ENCODE data around the gene POU3F2. TPM values are rescaled to one million over a fixed set of nuclear protein-coding genes. Genes with fewer than 3 reads are reported as not detected.

The POU3F2 gene
- total and polyA plus RNA-seq, 7 donors: not detected

- no peaks in the 10 kb centered on the region for H3K36me3 ChIP-seq
- H3K4me1 ChIP-seq: peaks cover 0 to 65% (median 56%) of the 10 kb centered on the region in 4 donors
- peak overlapping the region in 3 of 4 donors; percentile 11 to 57 (median 53) for H3K4me3 ChIP-seq
- intact Hi-C loops (cut with DNase I): loop anchor here (10.0 kb wide), 3 partner anchors 112 to 762 kb away; partner anchors contain the start of gene FBXL4
- TF ChIP-seq POLR2AphosphoS5 (IDR thresholded peaks at IDR 0.05): no peak
- no peak for TF ChIP-seq CTCF (IDR thresholded peaks at IDR 0.05)
- no peak for TF ChIP-seq POLR2A (IDR thresholded peaks at IDR 0.05)
- no peak for TF ChIP-seq EP300 (IDR thresholded peaks at IDR 0.05)
- peaks cover 69 to 100% (median 76%) of the 10 kb centered on the region in 3 donors for H3K27me3 ChIP-seq
- H3K9me3 ChIP-seq: no peaks in the 10 kb centered on the region
- DNase-seq: peak; percentile 54
- 2% methylated on average over 59 of the region's 59 CpGs for WGBS, 2 donors
- H3K27ac ChIP-seq: no peak overlapping the region
These were observed 1.9 kb upstream of the POU3F2 start for GRCh38 chr6:98832284-98833056.

- no peak overlapping the region for H3K27ac ChIP-seq
- peaks cover 0 to 60% (median 51%) of the 10 kb centered on the region in 4 donors for H3K4me1 ChIP-seq
- H3K9me3 ChIP-seq: no peaks in the 10 kb centered on the region
- intact Hi-C loops (cut with DNase I): loop anchor here (10.0 kb wide), 3 partner anchors 112 to 762 kb away; partner anchors contain the start of gene FBXL4
- peak overlapping the region; percentile 29 to 57 (median 50) for H3K4me3 ChIP-seq
- TF ChIP-seq POLR2AphosphoS5 (IDR thresholded peaks at IDR 0.05) (no peak), EP300 (IDR thresholded peaks at IDR 0.05) (no peak), POLR2A (IDR thresholded peaks at IDR 0.05) (no peak), CTCF (IDR thresholded peaks at IDR 0.05) (no peak)
- no peaks in the 10 kb centered on the region for H3K36me3 ChIP-seq
- peak; percentile 64 for DNase-seq
- WGBS, 2 donors: 1% methylated on average over 26 of the region's 26 CpGs
- H3K27me3 ChIP-seq: peaks cover 64 to 100% (median 76%) of the 10 kb centered on the region in 3 donors
These were observed 1.4 kb upstream of the POU3F2 start for GRCh38 chr6:98833057-98833306.

- peaks cover 0 to 55% (median 50%) of the 10 kb centered on the region in 4 donors for H3K4me1 ChIP-seq
- H3K36me3 ChIP-seq: no peaks in the 10 kb centered on the region
- peak overlapping the region; percentile 29 to 57 (median 50) for H3K4me3 ChIP-seq
- no peaks in the 10 kb centered on the region for H3K9me3 ChIP-seq
- WGBS, 2 donors: 1% methylated on average over 41 to 42 of the region's 42 CpGs
- intact Hi-C loops (cut with DNase I): loop anchor here (10.0 kb wide), 3 partner anchors 111 to 761 kb away; partner anchors contain the start of gene FBXL4
- H3K27ac ChIP-seq: peak overlapping the region in 1 of 4 donors; percentile 4
- TF ChIP-seq POLR2A (IDR thresholded peaks at IDR 0.05) (no peak), EP300 (IDR thresholded peaks at IDR 0.05) (no peak), CTCF (IDR thresholded peaks at IDR 0.05) (no peak), POLR2AphosphoS5 (IDR thresholded peaks at IDR 0.05) (peak in 1 of 4 donors; percentile 10)
- peak; percentile 55 for DNase-seq
- peaks cover 65 to 100% (median 76%) of the 10 kb centered on the region in 3 donors for H3K27me3 ChIP-seq
These were observed 891 bp upstream of the POU3F2 start for GRCh38 chr6:98833307-98834059.

GRCh38 chr6:98835149-98836024 is 1.0 kb downstream of the POU3F2 start:
- Histone ChIP-seq H3K9me3 (no peaks in the 10 kb centered on the region), H3K36me3 (no peaks in the 10 kb centered on the region), H3K27me3 (peaks cover 56 to 100% (median 76%) of the 10 kb centered on the region in 3 donors), H3K27ac (no peak overlapping the region), H3K4me3 (peak overlapping the region; percentile 29 to 57 (median 50)), H3K4me1 (peaks cover 0 to 55% (median 50%) of the 10 kb centered on the region in 4 donors)
- intact Hi-C loops (cut with DNase I): loop anchor here (10.0 kb wide), 3 partner anchors 109 to 759 kb away; partner anchors contain the start of gene FBXL4
- no peak for TF ChIP-seq POLR2A (IDR thresholded peaks at IDR 0.05)
- no peak for TF ChIP-seq POLR2AphosphoS5 (IDR thresholded peaks at IDR 0.05)
- peak; percentile 55 for DNase-seq
- 3% methylated on average over 76 of the region's 76 CpGs for WGBS, 2 donors
